C4-2B (cell line): Measurements from ENCODE around the gene ANGPTL2.

Experiments
- H3K27ac ChIP-seq: fragments of 450-650 bp; 2 replicates; pipeline ENCODE4 v1.5.1; 2017
- CTCF ChIP-seq: fragments of 450-650 bp; conservative IDR thresholded peaks from 2 replicates; pipeline ENCODE4 v1.5.1; 2017; ENCODE audit warnings: mild to moderate bottlenecking
- ZFX ChIP-seq: fragments of 450-650 bp; IDR thresholded peaks from 2 replicates; pipeline ENCODE4 v1.6.1; 2017

Gene ANGPTL2

DNA sequence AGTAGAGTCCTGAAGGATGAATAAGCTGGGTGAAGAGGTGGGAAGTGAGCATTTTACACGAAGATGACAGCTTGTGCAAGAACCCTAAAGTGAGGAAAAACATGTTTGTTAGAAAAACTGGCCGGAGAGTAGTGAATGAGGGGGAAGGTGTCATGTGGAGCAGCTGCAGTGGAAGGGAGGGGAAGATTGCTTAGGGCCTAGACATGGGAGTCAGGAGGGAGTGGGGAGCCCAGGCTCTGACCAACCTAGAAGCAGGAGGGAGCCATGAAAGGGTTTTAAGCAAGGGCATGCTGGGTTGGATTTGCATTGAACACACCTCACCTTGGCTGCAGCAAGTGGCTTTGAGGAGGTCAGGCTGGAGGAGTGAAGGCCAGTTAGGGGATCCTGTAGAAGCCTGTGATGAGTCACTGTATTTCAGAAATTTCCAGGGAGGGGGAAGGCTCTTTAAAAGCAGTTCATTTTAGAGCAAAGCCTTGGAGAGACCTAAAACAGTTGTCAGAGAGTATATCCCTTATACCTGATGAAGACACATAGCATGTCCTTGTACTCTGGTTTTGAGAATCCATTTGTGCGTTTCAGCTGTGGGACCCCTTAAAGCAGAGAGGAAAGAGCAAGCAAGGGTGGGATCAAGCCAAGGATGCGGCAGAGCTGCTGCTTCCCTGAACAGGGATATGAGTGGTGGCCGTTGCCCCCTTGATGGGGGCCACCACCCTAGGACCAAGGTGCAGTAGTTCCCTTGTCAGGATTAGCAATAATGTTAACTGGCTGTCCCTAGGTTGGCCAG is 45.4 kb downstream of the ANGPTL2 start:
- peak overlapping the region; percentile 45 for H3K27ac ChIP-seq
- TF ChIP-seq CTCF: no peak
- TF ChIP-seq ZFX: no peak

GRCh38 chr9:127075624-127076372 is 46.6 kb downstream of the ANGPTL2 start:
- no peak overlapping the region for H3K27ac ChIP-seq
- no peak for TF ChIP-seq CTCF
- TF ChIP-seq ZFX: no peak

DNA sequence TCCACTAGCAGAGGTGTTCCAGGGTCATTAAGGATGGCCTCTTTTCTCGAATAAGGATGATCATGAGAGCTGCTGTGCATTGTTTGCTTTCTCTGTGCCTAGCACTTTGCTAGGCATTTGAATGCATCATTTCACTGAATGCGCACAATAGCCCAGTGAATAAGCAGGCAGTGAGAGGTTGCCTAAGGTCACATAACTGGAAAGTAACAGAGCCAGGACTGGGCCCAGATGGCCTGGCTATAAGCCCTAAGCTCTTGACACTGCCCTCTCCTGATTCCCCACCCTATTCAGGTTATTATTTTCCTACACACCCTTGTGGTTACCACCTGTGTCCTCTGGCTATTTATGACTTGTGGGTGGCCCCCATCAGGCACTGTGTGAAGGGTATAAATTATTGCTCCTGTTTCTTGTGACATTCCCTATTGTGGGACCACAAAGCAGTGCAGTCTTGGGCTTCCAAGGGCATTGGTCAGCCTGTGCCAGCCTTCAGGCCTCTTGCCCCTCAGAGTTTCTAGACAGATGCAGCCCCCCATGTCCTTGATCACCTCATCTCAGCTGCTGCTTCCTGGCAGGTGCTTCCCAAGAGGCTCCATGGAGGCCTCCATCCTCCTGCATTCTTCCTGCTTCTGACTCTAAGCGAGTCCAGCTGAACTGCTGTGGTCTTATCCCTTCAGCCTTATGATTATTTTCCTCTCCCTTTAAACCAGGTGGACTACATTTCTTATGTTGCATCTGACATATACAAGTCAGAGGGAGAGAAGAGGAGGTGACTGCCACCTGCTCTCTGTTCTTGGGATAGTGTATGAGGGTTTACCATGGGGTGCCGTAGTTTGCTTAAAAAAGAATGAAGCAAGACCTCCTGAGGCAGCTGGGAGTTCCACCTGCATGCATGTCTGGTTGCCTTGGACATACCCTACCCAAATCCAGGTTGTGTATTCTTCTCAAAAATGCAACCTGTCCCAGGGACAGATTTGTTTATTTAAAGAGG is 47.6 kb downstream of the ANGPTL2 start:
- peak overlapping the region; percentile 25; the same call in 1 of the 2 replicates for H3K27ac ChIP-seq
- no peak for TF ChIP-seq ZFX
- TF ChIP-seq CTCF: no peak

GRCh38 chr9:127067603-127068220 is 54.7 kb downstream of the ANGPTL2 start:
- TF ChIP-seq CTCF: no peak
- no peak for TF ChIP-seq ZFX

GRCh38 chr9:127066851-127067136 is 55.6 kb downstream of the ANGPTL2 start:
- TF ChIP-seq CTCF: no peak
- TF ChIP-seq ZFX: no peak
- H3K27ac ChIP-seq: no peak overlapping the region

More at GRCh38 chr9:127067603-127068220, 54.7 kb downstream of the ANGPTL2 start:
- no peak overlapping the region for H3K27ac ChIP-seq

- no peak for TF ChIP-seq ZFX
- TF ChIP-seq CTCF: no peak
- no peak overlapping the region for H3K27ac ChIP-seq
Measured at GRCh38 chr9:127066060-127066850, 56.2 kb downstream of the ANGPTL2 start.
